GM19238 (cell line): ENCODE data around the gene LGR6.

Experiments
- DNase-seq: peaks from one replicate; pipeline ENCODE4 v3.0.0; 2011; ENCODE audit warnings: low spot score; ENCODE audit not compliant: insufficient read length

LGR6 gene

GRCh38 chr1:202287196-202287595 lies 93.6 kb downstream of the LGR6 start:
- DNase-seq: no peak

- DNase-seq: no peak
Measured at GRCh38 chr1:202288177-202288576, 94.6 kb downstream of the LGR6 start.

GRCh38 chr1:202289009-202289408 lies 95.4 kb downstream of the LGR6 start:
- DNase-seq: no peak

- no peak for DNase-seq
Measured at GRCh38 chr1:202291001-202291400, 97.4 kb downstream of the LGR6 start.

GRCh38 chr1:202291961-202292712 lies 98.5 kb downstream of the LGR6 start:
- no peak for DNase-seq

- DNase-seq: no peak
Measured at GRCh38 chr1:202292773-202293172, 99.2 kb downstream of the LGR6 start.

- no peak for DNase-seq
Measured at GRCh38 chr1:202293569-202293968, 100.0 kb downstream of the LGR6 start.

GRCh38 chr1:202302166-202302565 lies 108.6 kb downstream of the LGR6 start:
- no peak for DNase-seq

- no peak for DNase-seq
Measured at GRCh38 chr1:202304375-202304774, 110.8 kb downstream of the LGR6 start.

- no peak for DNase-seq
Measured at GRCh38 chr1:202305168-202305567, 111.6 kb downstream of the LGR6 start.

GRCh38 chr1:202306535-202307345 lies 113.1 kb downstream of the LGR6 start:
- DNase-seq: no peak

- DNase-seq: no peak
Measured at GRCh38 chr1:202310071-202310725, 116.6 kb downstream of the LGR6 start.

- DNase-seq: no peak
Measured at GRCh38 chr1:202310746-202311145, 117.1 kb downstream of the LGR6 start.

- no peak for DNase-seq
Measured at GRCh38 chr1:202311875-202312635, 118.5 kb downstream of the LGR6 start.

- peak; percentile 67 for DNase-seq
Measured at GRCh38 chr1:202315576-202316168, 122.1 kb downstream of the LGR6 start.

- no peak for DNase-seq
Measured at GRCh38 chr1:202316186-202316585, 122.6 kb downstream of the LGR6 start.

GRCh38 chr1:202317941-202318925 lies 124.6 kb downstream of the LGR6 start:
- no peak for DNase-seq

- no peak for DNase-seq
Measured at GRCh38 chr1:202319381-202320080, 125.9 kb downstream of the LGR6 start.

- no peak for DNase-seq
Measured at GRCh38 chr1:202320081-202320405, 126.4 kb downstream of the LGR6 start.
